ENCODE measurements around the gene IFNLR1. TPM values are rescaled to one million over a fixed set of nuclear protein-coding genes. Genes with fewer than 3 reads are reported as not detected.

IFNLR1 gene
- total RNA-seq, 4 donors from 2014 or later: 2.0 to 7.4 (median 5.0) TPM

GRCh38 chr1:24119489-24119858, 67.6 kb downstream of the IFNLR1 start:
- Histone ChIP-seq H3K4me1 (peaks cover 6 to 26% of the 10 kb centered on the region in 2 donors), H3K27me3 (no peaks in the 10 kb centered on the region), H3K9me3 (no peaks in the 10 kb centered on the region), H3K36me3 (no peaks in the 10 kb centered on the region), H3K27ac (peak overlapping the region in 2 of 4 donors; percentile 13 to 73), H3K4me3 (no peak overlapping the region)
- ATAC-seq (no peak), DNase-seq (no peak)
- in situ Hi-C loops (cut with MboI; ENCODE audit: low sequenced_read_pairs in 4 of 4): loop anchor here in 2 of 4 donors (5.0 to 10.0 kb wide), 2 partner anchors 47 to 55 kb away; no protein-coding TSS in a partner anchor
- intact Hi-C loops (cut with DNase I; ENCODE audit: low total_unique reads): no loop called here
- TF ChIP-seq POLR2A (IDR thresholded peaks at IDR 0.05) (no peak), CTCF (IDR thresholded peaks at IDR 0.05 in 4 of 5, conservative IDR thresholded peaks at IDR 0.05 in 1 of 5) (no peak)

DNA sequence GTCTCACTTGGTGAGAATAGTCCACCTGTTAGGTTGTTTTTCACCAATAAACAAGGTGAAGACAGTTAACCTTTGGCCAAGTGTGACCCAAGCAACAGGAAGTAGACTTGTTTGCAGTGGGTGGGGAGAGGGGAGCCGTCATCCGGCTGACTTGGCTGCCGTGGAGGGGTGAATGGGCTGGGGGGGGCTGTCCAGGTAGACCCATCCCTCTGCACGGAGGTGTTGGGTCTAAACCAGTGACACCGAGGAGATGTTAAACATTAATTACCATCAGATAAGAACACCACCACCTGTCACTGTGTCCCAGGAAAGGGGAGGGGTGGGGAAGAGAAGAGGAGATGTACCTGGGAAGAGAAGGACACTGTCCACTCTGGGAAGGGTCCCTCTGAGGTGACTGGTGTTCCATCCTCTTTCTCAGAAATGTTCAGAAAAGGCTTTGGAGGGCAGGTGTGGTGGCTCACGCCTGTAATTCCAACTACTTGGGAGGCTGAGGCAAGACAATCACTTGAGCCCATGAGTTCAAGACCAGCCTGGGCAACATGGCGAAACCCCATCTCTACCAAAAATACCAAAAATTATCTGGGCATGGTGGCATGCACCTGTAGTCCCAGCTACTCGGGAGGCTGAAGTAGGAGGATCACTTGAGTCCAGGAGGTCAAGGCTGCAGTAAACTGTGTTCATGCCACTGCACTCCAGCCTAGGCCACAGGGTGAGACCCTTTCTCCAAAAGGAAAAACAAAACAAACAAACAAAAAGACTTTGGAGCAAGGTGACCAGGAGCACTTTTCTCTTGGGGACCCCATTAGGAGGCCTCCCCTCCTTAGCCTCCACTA, 68.5 kb downstream of the IFNLR1 start:
- Histone ChIP-seq H3K4me1 (peaks cover 6 to 26% of the 10 kb centered on the region in 2 donors), H3K4me3 (no peak overlapping the region), H3K36me3 (no peaks in the 10 kb centered on the region), H3K27ac (no peak overlapping the region), H3K9me3 (no peaks in the 10 kb centered on the region), H3K27me3 (no peaks in the 10 kb centered on the region)
- intact Hi-C loops (cut with DNase I; ENCODE audit: low total_unique reads): no loop called here
- DNase-seq: peak in 1 of 2 donors; percentile 4
- no peak for ATAC-seq
- in situ Hi-C loops (cut with MboI; ENCODE audit: low sequenced_read_pairs in 4 of 4): loop anchor here in 2 of 4 donors (5.0 to 10.0 kb wide), 2 partner anchors 46 to 54 kb away; no protein-coding TSS in a partner anchor
- no peak for TF ChIP-seq POLR2A (IDR thresholded peaks at IDR 0.05)

- Histone ChIP-seq H3K9me3 (no peaks in the 10 kb centered on the region), H3K4me1 (peaks cover 6 to 26% of the 10 kb centered on the region in 2 donors), H3K27ac (peak overlapping the region in 1 of 4 donors; percentile 37), H3K36me3 (no peaks in the 10 kb centered on the region), H3K4me3 (no peak overlapping the region), H3K27me3 (no peaks in the 10 kb centered on the region)
- DNase-seq (peak in 1 of 2 donors; percentile 31), ATAC-seq (peak in 1 of 2 donors; percentile 41)
- TF ChIP-seq CTCF (IDR thresholded peaks at IDR 0.05 in 4 of 5, conservative IDR thresholded peaks at IDR 0.05 in 1 of 5) (no peak), POLR2A (IDR thresholded peaks at IDR 0.05) (no peak)
- in situ Hi-C loops (cut with MboI; ENCODE audit: low sequenced_read_pairs in 4 of 4) (loop anchor here in 2 of 4 donors (5.0 to 10.0 kb wide), 2 partner anchors 46 to 53 kb away; no protein-coding TSS in a partner anchor), intact Hi-C loops (cut with DNase I; ENCODE audit: low total_unique reads) (no loop called here)
These were observed 69.2 kb downstream of the IFNLR1 start for GRCh38 chr1:24117722-24118409.

DNA sequence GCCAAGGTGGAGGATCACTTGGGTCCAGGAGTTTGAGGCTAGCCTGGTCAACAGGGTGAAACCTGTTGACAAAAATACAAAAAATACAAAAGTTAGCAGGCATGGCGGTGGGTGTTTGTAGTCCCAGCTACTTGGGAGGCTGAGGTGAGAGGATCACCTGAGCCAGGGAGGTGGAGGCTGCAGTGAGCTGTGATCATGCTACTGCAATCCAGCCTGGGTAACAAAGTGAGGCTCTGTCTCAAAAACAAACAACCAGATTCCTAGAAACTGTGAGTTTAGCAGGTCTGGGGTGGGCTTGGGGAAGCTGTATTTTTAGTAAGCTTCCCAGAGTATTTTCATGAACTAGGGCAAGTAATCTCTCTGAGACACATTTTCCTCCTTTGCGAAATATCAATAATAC, 70.0 kb downstream of the IFNLR1 start:
- ATAC-seq (no peak), DNase-seq (no peak)
- no peak overlapping the region for H3K27ac ChIP-seq
- no peaks in the 10 kb centered on the region for H3K27me3 ChIP-seq
- no peaks in the 10 kb centered on the region for H3K36me3 ChIP-seq
- intact Hi-C loops (cut with DNase I; ENCODE audit: low total_unique reads) (no loop called here), in situ Hi-C loops (cut with MboI; ENCODE audit: low sequenced_read_pairs in 4 of 4) (loop anchor here in 2 of 4 donors (5.0 to 10.0 kb wide), 2 partner anchors 45 to 52 kb away; no protein-coding TSS in a partner anchor)
- peaks cover 12 to 26% of the 10 kb centered on the region in 2 donors for H3K4me1 ChIP-seq
- no peak overlapping the region for H3K4me3 ChIP-seq
- TF ChIP-seq CTCF (IDR thresholded peaks at IDR 0.05 in 4 of 5, conservative IDR thresholded peaks at IDR 0.05 in 1 of 5): no peak
- TF ChIP-seq POLR2A (IDR thresholded peaks at IDR 0.05): no peak
- H3K9me3 ChIP-seq: no peaks in the 10 kb centered on the region

GRCh38 chr1:24114753-24115152, 72.3 kb downstream of the IFNLR1 start:
- Histone ChIP-seq H3K4me3 (no peak overlapping the region), H3K36me3 (no peaks in the 10 kb centered on the region), H3K4me1 (peaks cover 18 to 29% of the 10 kb centered on the region in 2 donors), H3K27ac (no peak overlapping the region), H3K27me3 (no peaks in the 10 kb centered on the region), H3K9me3 (no peaks in the 10 kb centered on the region)
- intact Hi-C loops (cut with DNase I; ENCODE audit: low total_unique reads): loop anchor here (5.0 kb wide), 1 partner anchor 157 kb away; the partner anchor contains the start of gene PNRC2
- in situ Hi-C loops (cut with MboI; ENCODE audit: low sequenced_read_pairs in 4 of 4): loop anchor here in 3 of 4 donors (5.0 to 10.0 kb wide), 2 partner anchors 42 to 50 kb away; no protein-coding TSS in a partner anchor
- DNase-seq: peak in 1 of 2 donors; percentile 3
- TF ChIP-seq POLR2A (IDR thresholded peaks at IDR 0.05): no peak
- no peak for TF ChIP-seq CTCF (IDR thresholded peaks at IDR 0.05 in 4 of 5, conservative IDR thresholded peaks at IDR 0.05 in 1 of 5)
- ATAC-seq: no peak

Data from gastrocnemius medialis (tissue), 4 donors.